Measurements from ENCODE around the gene TPM1. TPM values are rescaled to one million over a fixed set of nuclear protein-coding genes. Genes with fewer than 3 reads are reported as not detected.

TPM1 gene
- total RNA-seq, 2 donors from 2014 or later: 245 to 363 TPM

DNA sequence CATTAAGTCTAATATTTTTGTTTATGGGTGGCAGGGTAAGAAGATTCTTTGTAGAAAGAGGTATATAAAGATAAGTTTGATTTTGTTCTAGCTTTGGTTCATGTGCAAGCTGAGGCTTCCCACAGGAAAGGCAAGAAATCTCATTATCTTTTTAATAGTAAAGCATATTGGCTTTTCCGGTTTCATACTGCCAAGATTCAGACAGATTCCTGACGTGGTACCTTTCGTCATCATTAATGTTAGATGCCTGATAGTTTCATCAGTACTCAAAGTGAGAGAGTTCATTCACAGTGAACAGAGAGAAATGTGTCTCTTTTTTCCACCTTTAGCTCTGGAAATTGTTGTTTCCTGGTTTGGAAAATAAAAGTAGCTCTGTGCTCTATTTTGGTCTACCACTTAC lies 16.5 kb downstream of the TPM1 start:
- no peak overlapping the region for H3K4me3 ChIP-seq (ENCODE audit: low read length)
- no peaks in the 10 kb centered on the region for H3K9me3 ChIP-seq (ENCODE audit: control insufficient read depth, low read length)
- H3K27ac Mint-ChIP-seq: no peak overlapping the region
- H3K4me3 Mint-ChIP-seq: no peak overlapping the region
- TF ChIP-seq, protein P1, sequence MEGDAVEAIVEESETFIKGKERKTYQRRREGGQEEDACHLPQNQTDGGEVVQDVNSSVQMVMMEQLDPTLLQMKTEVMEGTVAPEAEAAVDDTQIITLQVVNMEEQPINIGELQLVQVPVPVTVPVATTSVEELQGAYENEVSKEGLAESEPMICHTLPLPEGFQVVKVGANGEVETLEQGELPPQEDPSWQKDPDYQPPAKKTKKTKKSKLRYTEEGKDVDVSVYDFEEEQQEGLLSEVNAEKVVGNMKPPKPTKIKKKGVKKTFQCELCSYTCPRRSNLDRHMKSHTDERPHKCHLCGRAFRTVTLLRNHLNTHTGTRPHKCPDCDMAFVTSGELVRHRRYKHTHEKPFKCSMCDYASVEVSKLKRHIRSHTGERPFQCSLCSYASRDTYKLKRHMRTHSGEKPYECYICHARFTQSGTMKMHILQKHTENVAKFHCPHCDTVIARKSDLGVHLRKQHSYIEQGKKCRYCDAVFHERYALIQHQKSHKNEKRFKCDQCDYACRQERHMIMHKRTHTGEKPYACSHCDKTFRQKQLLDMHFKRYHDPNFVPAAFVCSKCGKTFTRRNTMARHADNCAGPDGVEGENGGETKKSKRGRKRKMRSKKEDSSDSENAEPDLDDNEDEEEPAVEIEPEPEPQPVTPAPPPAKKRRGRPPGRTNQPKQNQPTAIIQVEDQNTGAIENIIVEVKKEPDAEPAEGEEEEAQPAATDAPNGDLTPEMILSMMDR (conservative IDR thresholded peaks at IDR 0.05): no peak
- peaks cover 86% of the 10 kb centered on the region for H3K36me3 Mint-ChIP-seq (ENCODE audit: low read depth)
- H3K4me1 Mint-ChIP-seq: peaks cover 14% of the 10 kb centered on the region
- no peak for DNase-seq
- no peak overlapping the region for H3K27ac ChIP-seq (ENCODE audit: low read depth, low read length)
- H3K36me3 ChIP-seq (ENCODE audit: control insufficient read depth, insufficient read depth, low read length): peaks cover 99% of the 10 kb centered on the region
- 61 to 63% methylated on average over 3 of the region's 3 CpGs for WGBS, 2 experiments (ENCODE audit: insufficient coverage in 1 of 2, insufficient read length in 1 of 2)
- H3K27me3 ChIP-seq (ENCODE audit: control insufficient read depth, insufficient read depth, low read length, poor library complexity, severe bottlenecking): no peaks in the 10 kb centered on the region
- no peaks in the 10 kb centered on the region for H3K9me3 Mint-ChIP-seq
- no peaks in the 10 kb centered on the region for H3K27me3 Mint-ChIP-seq (ENCODE audit: insufficient read depth)
- H3K9ac ChIP-seq (ENCODE audit: extremely low read depth, low read length, poor library complexity, severe bottlenecking): no peak overlapping the region
- H3K4me1 ChIP-seq (ENCODE audit: control insufficient read depth, insufficient read depth, low read length): peaks cover 5% of the 10 kb centered on the region

- Histone ChIP-seq H3K4me1 (ENCODE audit: control insufficient read depth, insufficient read depth, low read length) (no peaks in the 10 kb centered on the region), H3K9me3 (ENCODE audit: control insufficient read depth, low read length) (no peaks in the 10 kb centered on the region), H3K4me3 (ENCODE audit: low read length) (no peak overlapping the region), H3K27ac (ENCODE audit: low read depth, low read length) (no peak overlapping the region), H3K9ac (ENCODE audit: extremely low read depth, low read length, poor library complexity, severe bottlenecking) (no peak overlapping the region), H3K27me3 (ENCODE audit: control insufficient read depth, insufficient read depth, low read length, poor library complexity, severe bottlenecking) (no peaks in the 10 kb centered on the region), H3K36me3 (ENCODE audit: control insufficient read depth, insufficient read depth, low read length) (peaks cover 99% of the 10 kb centered on the region)
- DNase-seq: no peak
- TF ChIP-seq, protein P1 (conservative IDR thresholded peaks at IDR 0.05): no peak
- no peaks in the 10 kb centered on the region for H3K9me3 Mint-ChIP-seq
- H3K4me3 Mint-ChIP-seq: no peak overlapping the region
- peaks cover 90% of the 10 kb centered on the region for H3K36me3 Mint-ChIP-seq (ENCODE audit: low read depth)
- peaks cover 7% of the 10 kb centered on the region for H3K4me1 Mint-ChIP-seq
- WGBS, 2 experiments (ENCODE audit: insufficient coverage in 1 of 2, insufficient read length in 1 of 2): 95 to 96% methylated on average over 8 to 10 of the region's 10 CpGs
- H3K27ac Mint-ChIP-seq: no peak overlapping the region
- no peaks in the 10 kb centered on the region for H3K27me3 Mint-ChIP-seq (ENCODE audit: insufficient read depth)
Observed at GRCh38 chr15:63059573-63060216, 17.1 kb downstream of the TPM1 start.

- Histone ChIP-seq H3K4me3 (ENCODE audit: low read length) (no peak overlapping the region), H3K9ac (ENCODE audit: extremely low read depth, low read length, poor library complexity, severe bottlenecking) (no peak overlapping the region), H3K27ac (ENCODE audit: low read depth, low read length) (no peak overlapping the region), H3K4me1 (ENCODE audit: control insufficient read depth, insufficient read depth, low read length) (no peaks in the 10 kb centered on the region), H3K36me3 (ENCODE audit: control insufficient read depth, insufficient read depth, low read length) (peaks cover 99% of the 10 kb centered on the region), H3K9me3 (ENCODE audit: control insufficient read depth, low read length) (no peaks in the 10 kb centered on the region), H3K27me3 (ENCODE audit: control insufficient read depth, insufficient read depth, low read length, poor library complexity, severe bottlenecking) (no peaks in the 10 kb centered on the region)
- Mint-ChIP-seq H3K36me3 (ENCODE audit: low read depth) (peaks cover 88% of the 10 kb centered on the region), H3K4me1 (peaks cover 6% of the 10 kb centered on the region), H3K9me3 (no peaks in the 10 kb centered on the region), H3K27ac (no peak overlapping the region), H3K4me3 (no peak overlapping the region), H3K27me3 (ENCODE audit: insufficient read depth) (no peaks in the 10 kb centered on the region)
- TF ChIP-seq, protein P1 (conservative IDR thresholded peaks at IDR 0.05): no peak
- 97% methylated on average over 10 of the region's 10 CpGs for WGBS, 2 experiments (ENCODE audit: insufficient coverage in 1 of 2, insufficient read length in 1 of 2)
- no peak for DNase-seq
Observed at GRCh38 chr15:63060699-63061098, 18.2 kb downstream of the TPM1 start.
